ENCODE measurements around the gene PPP1R13L.

DNA sequence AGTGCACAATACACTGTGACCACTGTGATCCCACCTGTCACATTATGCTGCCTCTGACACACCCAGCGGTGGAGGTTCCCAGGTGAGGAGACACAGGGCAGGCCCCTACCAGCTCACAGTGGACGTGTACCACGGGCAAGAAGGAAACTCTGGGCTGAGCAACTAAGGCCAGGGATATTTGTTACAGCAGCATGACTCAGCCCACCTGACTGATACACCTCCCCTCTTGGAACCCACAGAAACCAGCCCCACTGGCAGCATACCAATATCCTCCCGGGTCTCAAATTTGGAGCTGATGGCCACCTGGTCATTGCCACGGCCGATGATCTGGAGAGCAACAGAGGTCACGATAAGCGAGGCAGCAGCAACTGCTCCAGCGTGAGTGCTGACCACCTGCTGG is 49.5 kb downstream of the PPP1R13L start:
- TF ChIP-seq CTCF (conservative IDR thresholded peaks at IDR 0.05 in 1 of 2, IDR thresholded peaks at IDR 0.05 in 1 of 2; ENCODE audit: low read depth in 1 of 2, low read length in 2 of 2) (no peak), EZH2 (IDR thresholded peaks at IDR 0.05; ENCODE audit: low read length, missing control alignments) (no peak)
